Raji (cell line): ENCODE data around the gene CADM1.

Experiments
- POLR2A ChIP-seq: IDR thresholded peaks from 2 replicates; pipeline ENCODE4 v1.6.1; 2011; ENCODE audit warnings: low read depth, low read length, control low read depth; ENCODE audit not compliant: insufficient read depth

Gene CADM1

DNA sequence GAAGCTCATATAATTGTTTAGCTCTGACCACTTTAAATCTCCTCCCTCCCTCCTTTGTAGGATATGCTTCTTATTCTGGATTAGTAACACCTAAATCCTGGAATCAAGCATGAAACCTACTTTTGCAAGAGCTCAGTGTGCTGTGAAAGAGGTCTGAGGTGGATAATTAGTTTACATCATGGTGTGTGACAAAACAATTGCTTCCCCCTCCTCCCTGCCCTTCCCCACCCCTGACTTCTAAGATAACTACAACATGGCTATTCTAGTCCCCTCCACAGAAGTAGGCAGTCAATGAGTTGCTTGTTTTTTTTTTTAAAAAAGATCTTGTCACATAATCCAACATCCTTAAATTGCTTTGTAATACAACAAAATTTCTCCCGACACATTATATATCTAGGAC, 314.0 kb downstream of the CADM1 start:
- TF ChIP-seq POLR2A = no peak

DNA sequence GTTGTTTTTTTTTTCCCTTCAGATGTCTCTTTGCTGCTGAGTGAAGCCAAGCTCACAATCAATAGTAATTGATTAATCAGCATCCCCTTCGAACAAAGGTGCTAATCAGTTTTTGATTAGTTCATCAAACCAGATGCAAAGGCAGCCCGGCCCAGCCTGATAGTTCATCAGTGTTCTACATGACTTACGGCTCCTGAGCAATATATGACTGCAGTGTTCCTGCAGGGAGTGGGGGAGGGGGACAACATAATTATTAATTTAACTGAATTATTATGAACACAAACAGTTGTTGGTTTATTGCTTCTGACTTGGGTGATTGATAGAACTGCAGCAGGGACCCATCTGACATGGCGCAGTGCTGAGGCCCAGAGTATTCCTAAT, 315.3 kb downstream of the CADM1 start:
- no peak for TF ChIP-seq POLR2A

DNA sequence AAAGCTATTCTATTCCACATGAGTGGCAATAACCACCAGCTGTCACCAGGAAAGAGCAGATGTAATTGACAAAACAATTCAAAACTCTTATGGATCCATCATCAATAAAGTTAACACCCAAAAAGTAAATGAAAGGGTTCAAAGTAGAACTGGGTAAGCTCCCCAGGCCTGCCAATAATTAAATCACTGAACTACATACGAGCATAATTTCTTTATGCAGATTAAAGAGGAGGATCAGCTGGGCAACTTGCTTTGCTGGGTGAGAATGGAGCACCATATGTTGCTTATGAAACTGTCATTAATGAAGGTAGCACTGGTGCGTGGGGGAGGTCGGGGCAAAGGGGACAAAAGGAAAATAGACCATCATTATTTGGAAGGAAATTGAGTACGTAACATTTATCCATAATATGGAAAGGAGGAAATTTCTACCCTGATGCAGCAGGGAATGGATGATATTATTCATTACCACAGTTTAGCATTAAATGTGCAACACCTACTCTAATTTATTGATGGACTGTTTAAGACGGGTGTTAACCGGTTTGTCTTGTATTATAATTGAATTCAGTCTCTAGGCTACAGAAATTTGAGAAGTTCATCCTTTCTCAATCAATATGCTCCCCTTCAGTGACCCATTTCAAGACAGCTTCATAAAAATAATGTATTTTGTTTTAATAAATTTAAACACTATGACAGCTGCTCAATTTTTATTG, 315.9 kb downstream of the CADM1 start:
- TF ChIP-seq POLR2A = no peak

DNA sequence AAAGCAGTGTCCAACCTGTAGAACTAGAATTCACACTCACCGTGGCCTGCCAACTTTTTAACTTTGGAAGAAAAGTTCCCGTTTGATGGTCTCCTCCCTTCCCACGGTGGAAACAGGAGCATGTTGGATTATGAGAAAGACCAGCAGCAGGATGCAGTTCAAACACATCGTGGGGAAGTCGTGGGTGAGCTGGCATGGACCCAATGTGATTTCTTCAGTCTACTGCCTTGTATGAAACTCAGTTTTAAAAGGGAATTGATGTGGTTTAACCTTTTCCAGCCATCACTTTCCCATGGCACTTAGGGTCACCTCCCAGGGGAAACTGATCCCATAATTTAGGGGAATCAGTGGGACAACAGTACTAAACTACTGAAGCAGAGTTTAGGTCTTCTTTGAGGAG, 318.3 kb downstream of the CADM1 start:
- TF ChIP-seq POLR2A = no peak

DNA sequence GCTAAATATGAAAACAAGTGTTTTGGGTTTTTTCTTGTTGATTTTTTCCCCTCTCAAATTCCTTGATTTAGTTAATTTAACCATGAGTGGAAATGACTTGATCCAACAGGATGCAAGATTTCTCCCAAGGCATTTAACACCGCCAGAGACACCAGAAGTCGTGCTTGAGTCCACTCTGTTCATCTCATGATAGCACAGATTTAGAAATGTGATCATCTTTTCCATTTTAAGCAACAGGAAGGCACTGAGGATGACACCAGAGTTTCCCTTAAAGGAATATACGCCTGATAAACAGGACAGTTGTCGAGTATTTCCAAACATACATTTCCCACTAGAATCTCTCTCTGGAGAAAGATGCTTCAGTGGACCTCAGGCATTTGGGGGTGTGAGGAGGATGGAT, 318.7 kb downstream of the CADM1 start:
- no peak for TF ChIP-seq POLR2A

DNA sequence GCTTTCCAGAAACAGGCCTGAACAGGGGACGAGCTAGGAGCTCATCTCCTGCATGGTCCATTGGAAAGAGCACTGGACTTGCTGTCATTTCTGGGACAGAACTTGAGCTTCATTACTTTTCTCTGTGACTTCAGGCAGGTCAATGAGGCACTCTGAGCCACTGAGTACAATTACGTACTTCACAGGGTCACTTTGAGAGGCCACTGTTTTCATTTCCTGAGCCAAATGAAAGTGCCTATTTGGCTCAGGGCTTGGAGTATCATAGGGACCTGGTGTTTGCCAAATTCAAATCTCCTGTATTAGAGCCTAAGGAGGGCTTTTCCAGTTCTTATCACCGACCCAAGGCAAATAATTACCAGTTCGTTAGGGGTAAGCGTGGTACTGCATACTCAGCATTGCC, 319.3 kb downstream of the CADM1 start:
- TF ChIP-seq POLR2A = no peak

DNA sequence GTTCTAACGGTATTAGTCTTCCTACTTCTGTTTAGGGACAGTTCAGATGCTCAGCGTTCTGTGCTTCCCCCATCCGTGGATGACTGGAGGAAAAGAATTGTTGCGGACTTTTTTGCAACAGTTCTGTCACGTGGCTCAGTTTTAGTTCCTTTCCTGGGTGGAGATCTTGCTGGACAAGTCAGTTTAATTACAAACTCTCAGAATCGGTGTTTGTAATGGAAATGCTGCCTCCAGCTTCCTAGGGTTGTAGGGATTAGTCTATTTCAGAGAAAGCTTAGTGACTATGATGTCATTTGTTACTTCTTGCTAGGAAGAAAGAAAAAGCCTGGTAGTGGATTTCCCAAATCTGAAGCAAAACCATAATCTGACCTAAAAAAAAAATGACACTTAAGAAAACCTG, 320.4 kb downstream of the CADM1 start:
- no peak for TF ChIP-seq POLR2A

DNA sequence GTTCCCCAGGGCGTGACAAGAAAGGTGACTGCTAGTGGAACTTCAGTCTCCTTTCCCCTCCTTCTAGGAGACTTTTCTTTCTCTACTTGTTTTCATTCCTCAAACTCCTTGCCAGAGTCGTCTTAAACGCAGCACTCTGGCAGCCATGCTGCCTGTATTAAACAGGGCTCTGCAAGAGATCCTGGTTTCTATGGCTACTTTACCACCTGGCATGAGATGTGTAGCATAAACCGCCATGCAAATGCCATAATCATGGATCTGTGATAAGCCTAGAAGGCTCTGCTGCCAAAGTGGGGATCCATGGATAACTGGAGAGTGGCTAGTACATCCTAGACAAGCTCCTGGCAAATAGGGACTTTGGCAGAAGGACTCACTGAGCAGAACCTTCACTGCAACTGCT, 321.1 kb downstream of the CADM1 start:
- TF ChIP-seq POLR2A = no peak

DNA sequence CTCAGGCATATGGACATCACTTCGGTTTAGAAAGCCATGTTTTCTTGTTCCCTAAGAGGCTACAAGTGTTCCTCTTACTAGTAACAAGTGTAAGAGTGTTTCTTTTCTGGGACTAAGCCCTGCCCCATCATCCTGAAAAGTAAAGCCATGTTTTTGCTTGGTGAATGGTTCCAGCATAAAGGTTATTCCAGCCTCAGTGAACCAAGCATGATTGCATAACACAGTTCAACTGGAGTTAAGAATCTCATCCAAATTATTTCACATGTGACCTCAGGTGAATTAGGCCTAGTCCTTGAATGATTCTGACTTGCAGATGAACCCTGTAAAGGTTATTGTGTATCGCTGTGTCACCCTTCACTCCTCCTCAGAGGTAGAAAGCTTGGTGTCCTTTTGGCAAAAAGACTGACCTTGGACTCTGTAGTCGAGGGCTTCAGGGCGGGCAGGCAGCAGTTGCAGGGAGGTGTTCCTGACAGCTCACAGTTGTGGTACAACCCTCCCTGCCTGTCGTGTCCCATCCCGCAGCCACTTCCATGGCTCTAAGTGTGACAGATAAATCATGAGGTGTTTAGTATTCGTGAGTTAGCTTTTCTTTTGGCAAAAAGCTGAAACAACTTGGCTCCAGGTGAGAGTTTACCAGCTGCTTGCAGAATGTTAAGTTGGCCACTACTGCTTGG, 321.8 kb downstream of the CADM1 start:
- no peak for TF ChIP-seq POLR2A

DNA sequence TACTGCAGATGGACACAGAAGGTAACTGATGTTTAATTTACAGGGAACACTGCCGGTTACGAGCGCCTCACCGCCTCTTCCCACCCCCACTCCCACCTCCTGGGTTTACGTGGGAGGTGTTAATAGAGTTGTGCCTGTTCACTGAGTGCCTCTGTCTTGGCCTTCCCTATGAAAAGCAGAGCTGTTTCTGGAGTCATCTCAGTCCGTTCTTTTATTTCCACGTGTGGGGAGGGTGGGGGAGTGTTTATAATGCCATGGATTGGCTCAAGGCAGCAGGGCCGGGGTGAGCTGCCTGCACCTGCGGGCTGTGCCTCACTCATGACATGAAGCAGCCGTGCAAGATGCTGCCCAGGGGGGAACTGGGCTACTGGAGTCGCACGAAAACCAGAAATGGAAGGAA, 322.7 kb downstream of the CADM1 start:
- no peak for TF ChIP-seq POLR2A

DNA sequence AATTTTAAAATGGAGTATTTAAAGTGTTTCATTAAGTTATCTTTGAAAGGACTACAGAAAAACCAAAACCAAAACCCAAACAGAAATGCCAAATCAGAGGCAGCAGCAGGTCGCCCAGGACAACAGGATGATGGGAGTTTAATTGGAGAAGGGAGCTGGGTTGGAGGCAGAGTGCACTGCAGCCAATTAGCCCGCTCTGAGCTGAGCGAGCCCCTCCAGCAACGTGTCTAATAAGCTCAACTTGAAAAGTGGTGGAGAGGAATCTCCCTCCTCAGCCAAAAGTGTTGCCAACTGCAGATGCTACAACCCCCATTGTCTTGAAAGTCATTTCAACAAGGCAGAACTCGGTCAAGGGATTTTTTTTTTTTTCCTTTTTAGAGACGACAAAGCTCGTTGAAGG, 323.9 kb downstream of the CADM1 start:
- TF ChIP-seq POLR2A = no peak

DNA sequence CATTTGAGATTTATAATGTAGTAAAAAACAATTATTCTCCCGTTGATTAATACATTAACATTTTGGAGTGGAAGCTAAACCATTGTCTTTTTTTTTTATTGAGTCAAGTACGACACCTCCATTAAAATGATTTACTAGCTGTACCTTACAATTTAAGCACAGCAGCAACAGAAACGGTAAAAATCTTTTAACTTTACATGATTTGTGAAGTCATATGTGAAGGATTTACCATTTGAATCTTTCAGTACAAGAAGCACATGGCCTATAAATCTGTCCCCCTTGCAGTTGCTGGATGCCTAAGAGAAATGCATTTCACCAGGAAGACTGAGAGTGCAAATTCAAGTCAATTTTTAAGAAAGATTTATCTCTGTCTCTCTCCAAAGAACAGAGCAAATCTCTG, 324.6 kb downstream of the CADM1 start:
- TF ChIP-seq POLR2A = no peak

DNA sequence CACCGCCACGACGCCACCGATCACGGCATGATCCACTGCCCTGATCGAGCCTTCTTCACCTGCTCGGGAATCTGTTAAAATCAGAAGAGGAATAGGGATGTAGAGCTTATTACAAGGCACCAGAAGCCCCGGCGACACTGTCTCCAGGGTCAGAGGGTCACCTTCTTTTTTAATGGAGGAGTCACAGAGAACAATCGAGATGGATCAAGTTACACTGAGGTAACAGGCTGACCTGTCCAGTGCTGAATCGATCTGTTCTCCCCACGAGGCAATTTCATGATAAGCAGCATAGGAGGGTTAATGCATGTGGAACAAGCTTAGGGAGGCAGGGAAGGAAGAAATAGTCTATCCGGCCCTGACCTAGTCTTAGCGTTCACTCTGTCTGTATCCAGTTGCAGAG, 325.5 kb downstream of the CADM1 start:
- TF ChIP-seq POLR2A = no peak

DNA sequence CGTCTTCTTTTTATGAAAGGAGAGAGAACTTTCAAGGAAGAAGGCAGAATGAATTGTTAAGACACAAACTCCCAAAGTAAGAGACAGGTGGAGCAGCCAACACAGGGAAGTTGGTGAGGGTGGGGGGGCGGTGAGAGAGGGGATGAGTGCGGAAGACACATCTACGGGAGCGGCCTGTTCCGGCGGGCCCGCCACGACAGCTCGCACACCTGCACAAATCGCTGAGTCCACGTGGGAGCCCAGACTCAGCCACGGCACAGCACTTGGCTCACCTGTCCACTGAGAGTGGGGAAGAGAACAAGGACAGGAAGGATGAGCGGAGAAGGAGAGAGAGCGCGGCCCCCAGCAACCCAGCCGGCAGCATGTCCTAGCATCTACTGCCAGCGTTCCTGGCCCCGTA, 331.1 kb downstream of the CADM1 start:
- no peak for TF ChIP-seq POLR2A

DNA sequence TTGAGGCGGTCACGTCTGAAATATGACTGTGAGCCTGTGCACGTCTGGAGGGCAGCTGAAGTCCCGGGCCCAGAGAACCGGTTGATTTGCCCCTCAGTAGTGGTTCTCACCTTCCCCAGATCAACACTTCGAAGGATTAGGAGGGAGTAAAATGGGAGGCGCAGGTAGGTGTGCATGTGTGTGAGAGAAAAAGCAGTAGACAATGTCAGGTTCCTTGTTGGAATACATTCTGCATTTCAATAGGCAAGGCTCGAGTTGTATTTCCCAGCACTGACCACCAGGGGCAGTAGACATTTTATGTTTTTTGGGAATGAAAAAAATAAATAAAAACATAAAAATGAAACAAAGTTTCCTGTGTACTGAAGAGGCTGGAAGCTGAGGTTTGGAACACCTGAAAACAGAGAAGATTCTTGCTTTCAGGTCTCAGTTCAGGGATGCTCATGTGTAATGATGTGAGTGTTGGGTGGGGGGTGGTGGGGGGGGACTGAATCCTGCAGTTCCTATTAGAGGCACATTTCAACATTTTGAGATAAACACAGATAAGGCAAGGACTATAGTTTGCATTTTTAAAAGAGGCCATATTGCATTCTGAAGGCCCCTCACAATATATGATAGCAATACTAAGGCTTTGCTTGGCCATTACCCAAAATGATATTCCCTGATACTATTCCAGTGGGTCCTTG, 333.9 kb downstream of the CADM1 start:
- TF ChIP-seq POLR2A = no peak

DNA sequence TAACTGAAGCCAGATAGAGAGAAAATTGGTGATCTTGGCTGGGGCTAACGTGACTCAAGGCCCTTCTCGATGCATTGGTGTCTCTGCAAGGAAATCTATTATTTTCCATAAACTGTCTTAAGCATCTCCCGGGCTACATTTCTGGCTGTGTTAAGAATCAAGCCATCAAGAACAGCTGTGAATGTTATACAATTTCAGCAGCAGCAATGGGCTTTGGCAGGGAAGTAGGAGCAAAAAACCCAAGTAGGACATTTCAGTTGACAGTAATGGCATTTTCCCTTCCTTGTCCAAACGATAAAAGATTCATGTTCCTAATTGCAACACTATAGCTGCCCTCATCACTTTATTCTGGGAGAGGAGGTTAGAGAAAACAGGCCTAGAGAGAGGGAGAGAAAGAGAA, 335.0 kb downstream of the CADM1 start:
- no peak for TF ChIP-seq POLR2A
